Transverse colon (tissue), 4 donors: Measurements from ENCODE around the gene SPPL3. TPM values are rescaled to one million over a fixed set of nuclear protein-coding genes. Genes with fewer than 3 reads are reported as not detected.
A peak's percentile ranks its signal among the peaks of the same experiment; 100 is the strongest.

ENCODE experiments used
- DNase-seq: peaks from one replicate; pipeline ENCODE4 v3.0.0-alpha.2; 2019
- H3K27ac ChIP-seq, 4 donors: fragments of 200-600 bp; sonication (generic); 2 replicates each; pipeline ENCODE4 v1.5.1; 2016 to 2018; ENCODE audit warnings: inconsistent platforms in 4 of 4
- H3K27me3 ChIP-seq: fragments of 200-600 bp; sonication (generic); 2 replicates; pipeline ENCODE4 v1.5.1; 2017; ENCODE audit warnings: inconsistent platforms
- H3K36me3 ChIP-seq, 4 donors: fragments of 200-600 bp; sonication (generic); 2 replicates each; pipeline ENCODE4 v1.5.1; 2017 to 2019; ENCODE audit warnings: inconsistent platforms in 4 of 4
- H3K4me1 ChIP-seq, 4 donors: fragments of 200-600 bp; sonication (generic); 2 replicates each; pipeline ENCODE4 v1.5.1; 2017 to 2020; ENCODE audit warnings: inconsistent platforms in 4 of 4
- H3K4me3 ChIP-seq, 4 donors: fragments of 200-600 bp; sonication (generic); 1 replicate in 1 of 4; 2 replicates in 3 of 4; pipeline versions ENCODE4 v1.5.1 to v1.6.1; 2017 to 2019; ENCODE audit warnings: inconsistent platforms in 4 of 4
- H3K9me3 ChIP-seq, 2 donors: fragments of 200-600 bp; sonication (generic); 2 replicates each; pipeline ENCODE4 v1.5.1; 2017 to 2019; ENCODE audit warnings: inconsistent platforms in 2 of 2
- CTCF ChIP-seq, 5 experiments: fragments of 200-600 bp in 3 of 5; fragments of 450-650 bp in 2 of 5; sonication (generic) in 3 of 5; IDR thresholded peaks; 1 replicate in 2 of 5; 2 replicates in 3 of 5; pipeline ENCODE4 v1.5.1; 2016 to 2017; ENCODE audit warnings: antibody characterized with exemption in 5 of 5, inconsistent platforms in 3 of 5, mild to moderate bottlenecking in 2 of 5, moderate library complexity in 1 of 5
- EP300 ChIP-seq: sonication (generic); formaldehyde crosslinking; IDR thresholded peaks from one replicate; pipeline ENCODE4 v1.6.1; 2017; ENCODE audit warnings: antibody characterized with exemption, low read depth
- POLR2A ChIP-seq: fragments of 450-650 bp; IDR thresholded peaks from one replicate; pipeline ENCODE4 v1.6.1; 2016; ENCODE audit warnings: antibody characterized with exemption, mild to moderate bottlenecking, moderate library complexity
- POLR2AphosphoS5 ChIP-seq, 3 donors: sonication (generic); formaldehyde crosslinking; IDR thresholded peaks; one replicate each; pipeline ENCODE4 v1.6.1; 2016; ENCODE audit warnings: antibody characterized with exemption in 3 of 3
- WGBS, 2 donors: methylation state at CpG; one replicate each; pipeline ENCODE4 v1.1.5; 2018; ENCODE audit warnings: low coverage in 1 of 2; 5-methylcytosine and 5-hydroxymethylcytosine counted together
- in situ Hi-C, 4 donors: fragments of 200-750 bp; cut with MboI; loops; one replicate each; pipeline versions ENCODE4 v1.15.0 to v1.15.1; 2017; ENCODE audit warnings: low sequenced_read_pairs in 3 of 4, low pct_ligation_motif_present in 1 of 4, low pct_unique_long_range_greater_than_20kb in 1 of 4
- intact Hi-C: fragments of 100-400 bp; cut with DNase I; formaldehyde crosslinking; loops from one replicate; pipeline ENCODE4 v1.15.1; 2023; ENCODE audit warnings: low total_unique reads
- total RNA-seq, 4 donors: library from RNA; depleted of rRNA; stranded (reverse); fragments of >200 nt; gene quantifications; one replicate each; pipeline ENCODE4 v1.1.0, GENCODE V29; 2016

SPPL3 gene
- total RNA-seq, 4 donors from 2014 or later: 34.7 to 45.4 (median 41.6) TPM

DNA sequence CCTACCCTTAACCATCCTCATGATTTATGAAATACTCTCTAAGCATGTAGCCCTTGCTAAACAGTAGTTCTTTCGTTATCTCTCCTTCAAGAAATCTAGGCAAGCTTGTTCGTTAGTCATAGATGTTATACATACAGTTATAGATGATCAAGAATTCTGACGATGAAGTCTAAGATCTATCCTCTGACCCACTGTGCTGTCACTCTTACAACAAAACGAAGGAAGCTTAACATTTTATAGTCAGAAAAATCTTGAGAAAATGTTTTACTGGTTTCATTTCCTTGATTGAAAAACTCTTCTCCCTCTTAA lies 68.9 kb downstream of the SPPL3 start:
- no peak overlapping the region for H3K4me3 ChIP-seq
- intact Hi-C loops (no loop called here), in situ Hi-C loops (no loop called here)
- peaks cover 5 to 59% (median 26%) of the 10 kb centered on the region in 4 donors for H3K4me1 ChIP-seq
- no peak for DNase-seq
- H3K27me3 ChIP-seq: no peaks in the 10 kb centered on the region
- H3K9me3 ChIP-seq: no peaks in the 10 kb centered on the region
- TF ChIP-seq EP300 (no peak), POLR2AphosphoS5 (IDR thresholded peaks at IDR 0.05) (no peak), POLR2A (no peak), CTCF (IDR thresholded peaks at IDR 0.05) (no peak)
- H3K36me3 ChIP-seq: no peaks in the 10 kb centered on the region
- WGBS, 2 donors: 54 to 59% methylated on average over 4 of the region's 4 CpGs
- H3K27ac ChIP-seq: peak overlapping the region in 3 of 4 donors; percentile 3 to 27 (median 16)

GRCh38 chr12:120834489-120835303 lies 69.5 kb downstream of the SPPL3 start:
- Histone ChIP-seq H3K9me3 (no peaks in the 10 kb centered on the region), H3K36me3 (no peaks in the 10 kb centered on the region), H3K27ac (peak overlapping the region in 3 of 4 donors; percentile 22 to 32 (median 27)), H3K4me1 (peaks cover 5 to 60% (median 26%) of the 10 kb centered on the region in 4 donors), H3K4me3 (no peak overlapping the region), H3K27me3 (no peaks in the 10 kb centered on the region)
- in situ Hi-C loops (no loop called here), intact Hi-C loops (no loop called here)
- TF ChIP-seq CTCF (IDR thresholded peaks at IDR 0.05): no peak
- TF ChIP-seq POLR2A: no peak
- TF ChIP-seq POLR2AphosphoS5 (IDR thresholded peaks at IDR 0.05): no peak
- TF ChIP-seq EP300: no peak
- 63 to 67% methylated on average over 3 to 4 of the region's 4 CpGs for WGBS, 2 donors
- DNase-seq: no peak

- in situ Hi-C loops (no loop called here), intact Hi-C loops (no loop called here)
- WGBS, 2 donors: 41 to 53% methylated on average over 4 of the region's 4 CpGs
- H3K27ac ChIP-seq: peak overlapping the region in 3 of 4 donors; percentile 18 to 32 (median 22)
- H3K4me3 ChIP-seq: no peak overlapping the region
- H3K36me3 ChIP-seq: no peaks in the 10 kb centered on the region
- no peaks in the 10 kb centered on the region for H3K27me3 ChIP-seq
- H3K4me1 ChIP-seq: peaks cover 5 to 69% (median 34%) of the 10 kb centered on the region in 4 donors
- no peak for DNase-seq
- no peak for TF ChIP-seq EP300
- peak; percentile 77 to 89 (median 82) for TF ChIP-seq POLR2AphosphoS5 (IDR thresholded peaks at IDR 0.05)
- no peak for TF ChIP-seq CTCF (IDR thresholded peaks at IDR 0.05)
- H3K9me3 ChIP-seq: no peaks in the 10 kb centered on the region
Observed at GRCh38 chr12:120833849-120834248, 70.3 kb downstream of the SPPL3 start.

DNA sequence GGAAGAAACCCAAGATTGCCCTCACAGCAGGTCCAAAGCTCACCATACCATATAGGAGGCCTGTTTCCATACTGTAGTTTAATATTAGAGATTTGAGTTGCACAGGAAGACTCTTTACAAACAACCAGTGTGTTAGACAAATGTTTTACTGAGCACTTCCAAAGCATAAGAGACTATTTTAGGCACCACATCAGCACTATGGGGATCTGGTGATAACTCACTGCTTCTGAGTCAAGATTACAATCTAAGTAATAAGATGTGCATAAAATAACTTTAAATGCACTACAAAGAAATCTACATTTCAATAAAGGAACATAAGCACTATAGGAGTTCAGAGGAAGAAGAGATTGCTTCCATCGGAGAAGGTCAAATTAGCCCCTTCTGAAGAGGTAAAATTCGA lies 71.4 kb downstream of the SPPL3 start:
- no peak for DNase-seq
- WGBS, 2 donors: 87 to 100% methylated on average over 2 of the region's 2 CpGs
- Histone ChIP-seq H3K27me3 (no peaks in the 10 kb centered on the region), H3K36me3 (no peaks in the 10 kb centered on the region), H3K4me3 (no peak overlapping the region), H3K4me1 (peaks cover 10 to 76% (median 41%) of the 10 kb centered on the region in 4 donors), H3K9me3 (no peaks in the 10 kb centered on the region), H3K27ac (peak overlapping the region in 2 of 4 donors; percentile 27 to 33)
- TF ChIP-seq POLR2AphosphoS5 (IDR thresholded peaks at IDR 0.05) (no peak), EP300 (no peak), CTCF (IDR thresholded peaks at IDR 0.05) (no peak), POLR2A (no peak)
- intact Hi-C loops (no loop called here), in situ Hi-C loops (no loop called here)
